HepG2 (cell line): ENCODE measurements around the gene ZNF20. TPM values are rescaled to one million over a fixed set of nuclear protein-coding genes. Genes with fewer than 3 reads are reported as not detected.

Experiments used
- ATAC-seq: fragments of 200-7000 bp; cut with Tn5 transposase; 3 replicates; pipeline ENCODE4 v1.9.1; 2020; ENCODE audit warnings: mild to moderate bottlenecking, moderate library complexity
- BruUV-seq: library from RNA; stranded (reverse); fragments of 400-500 nt; replicated peaks from 2 replicates; lab custom pipeline; 2021; lab: Mats Ljungman, UMichigan
- CTCF ChIA-PET: fragments of 300-600 bp; formaldehyde crosslinking; extraction: SDS; loops from one replicate; lab custom pipeline; 2021; ENCODE audit warnings: low total read pairs, inconsistent platforms, low intra/inter-chr PET ratio; lab: Yijun Ruan, JAX
- POLR2A ChIA-PET: fragments of 350-600 bp; sonication (Branson Sonifier 250); formaldehyde crosslinking; loops from one replicate; lab custom pipeline; 2020; ENCODE audit warnings: antibody characterized with exemption, inconsistent platforms; lab: Yijun Ruan, JAX
- DNase-seq: peaks from one replicate; pipeline ENCODE4 v3.0.0-alpha.2; 2015; ENCODE audit warnings: low spot score
- FAIRE-seq: peaks from 3 replicates; lab custom pipeline; 2011; peaks lifted over from hg19 to GRCh38; lab: Jason Lieb, UNC
- H2AFZ ChIP-seq: one replicate; pipeline ENCODE4 v1.6.1; 2011; ENCODE audit warnings: low read length, inconsistent platforms
- H3K27ac ChIP-seq: fragments of 300-600 bp; 3 replicates; pipeline ENCODE4 v1.8.0; 2011; ENCODE audit warnings: mixed run types, mild to moderate bottlenecking, mixed read lengths, low read length, inconsistent platforms; ENCODE audit not compliant: insufficient read depth; ENCODE audit errors: extremely low read length
- H3K27me3 ChIP-seq, 2 experiments: fragments of 200-600 bp in 1 of 2; 2 replicates in 1 of 2; 3 replicates in 1 of 2; pipeline versions ENCODE4 v1.6.0 to v1.8.0; 2011; ENCODE audit warnings: low read length in 2 of 2, mild to moderate bottlenecking in 2 of 2, moderate library complexity in 2 of 2, inconsistent platforms in 1 of 2; ENCODE audit not compliant: insufficient read depth in 2 of 2, control insufficient read depth in 1 of 2
- H3K36me3 ChIP-seq, 2 experiments: fragments of 200-600 bp in 1 of 2; replicated peaks in 1 of 2; 2 replicates in 1 of 2; 3 replicates in 1 of 2; pipeline versions ENCODE4 v1.5.1 to v1.8.0; 2011; ENCODE audit warnings: low read length in 2 of 2, inconsistent platforms in 1 of 2; ENCODE audit not compliant: insufficient read depth in 2 of 2, control insufficient read depth in 1 of 2
- H3K4me1 ChIP-seq: 2 replicates; pipeline ENCODE4 v1.5.1; 2012; ENCODE audit warnings: low read length, inconsistent platforms; ENCODE audit not compliant: insufficient read depth
- H3K4me2 ChIP-seq: 2 replicates; pipeline ENCODE4 v1.6.0; 2011; ENCODE audit warnings: low read depth, low read length, inconsistent platforms
- H3K4me3 ChIP-seq, 3 experiments: fragments of 200-600 bp in 1 of 3; sonication (generic), shearing (Covaris generic) in 1 of 3; replicated peaks in 1 of 3; 2 replicates each; pipeline ENCODE4 v1.5.1; 2011 to 2016; ENCODE audit warnings: low read length in 3 of 3, inconsistent platforms in 2 of 3, low read depth in 2 of 3, mild to moderate bottlenecking in 2 of 3, control low read depth in 1 of 3, mixed read lengths in 1 of 3; ENCODE audit not compliant: insufficient read depth in 1 of 3
- H3K79me2 ChIP-seq: one replicate; pipeline ENCODE4 v1.6.1; 2011; ENCODE audit warnings: low read length, inconsistent platforms; ENCODE audit not compliant: insufficient read depth
- H3K9ac ChIP-seq: 2 replicates; pipeline ENCODE4 v1.6.0; 2011; ENCODE audit warnings: mild to moderate bottlenecking, low read depth, low read length, inconsistent platforms; ENCODE audit not compliant: insufficient read depth
- H3K9me3 ChIP-seq: 2 replicates; pipeline ENCODE4 v1.5.1; 2012; ENCODE audit warnings: mild to moderate bottlenecking, low read length
- H4K20me1 ChIP-seq: 2 replicates; pipeline ENCODE4 v1.6.0; 2011; ENCODE audit warnings: inconsistent platforms, mild to moderate bottlenecking, low read length, moderate library complexity; ENCODE audit not compliant: insufficient read depth
- ATF7 ChIP-seq, 2 experiments: fragments of 450-650 bp in 1 of 2; sonication (generic) in 1 of 2; formaldehyde crosslinking in 1 of 2; IDR thresholded peaks; 2 replicates each; pipeline versions ENCODE4 v1.4.0 to v1.6.1; 2016 to 2020; ENCODE audit warnings: antibody characterized with exemption in 1 of 2, mild to moderate bottlenecking in 1 of 2, missing genetic modification reagents in 1 of 2
- CHD4 ChIP-seq: fragments of 200-600 bp; sonication (generic); IDR thresholded peaks from 2 replicates; pipeline ENCODE4 v1.7.0; 2017; ENCODE audit warnings: mild to moderate bottlenecking, low read length, borderline replicate concordance
- CREB1 ChIP-seq, 2 experiments: fragments of 450-650 bp in 1 of 2; IDR thresholded peaks; 2 replicates each; pipeline ENCODE4 v1.6.1; 2016 to 2017; ENCODE audit warnings: control low read depth in 1 of 2, mild to moderate bottlenecking in 1 of 2, missing compliant biosample characterization in 1 of 2, missing genetic modification characterization in 1 of 2
- MAFF ChIP-seq: IDR thresholded peaks from 2 replicates; pipeline ENCODE4 v1.6.1; 2011; ENCODE audit warnings: low read depth, low read length, improper control_type of control experiment
- MAFK ChIP-seq, 2 experiments: IDR thresholded peaks in 1 of 2; conservative IDR thresholded peaks in 1 of 2; 2 replicates each; pipeline ENCODE4 v1.6.1; 2011; ENCODE audit warnings: improper control_type of control experiment in 2 of 2, low read length in 2 of 2
- NR2C2 ChIP-seq: sonication (generic); formaldehyde crosslinking; IDR thresholded peaks from 2 replicates; pipeline ENCODE4 v1.4.0; 2020; ENCODE audit warnings: missing genetic modification reagents, mild to moderate bottlenecking, moderate library complexity, borderline replicate concordance
- THAP7 ChIP-seq: sonication (generic); formaldehyde crosslinking; IDR thresholded peaks from 2 replicates; pipeline ENCODE4 v1.8.1; 2023; ENCODE audit warnings: mild to moderate bottlenecking, missing genetic modification reagents
- YEATS4 ChIP-seq: sonication (generic); formaldehyde crosslinking; IDR thresholded peaks from 2 replicates; pipeline ENCODE4 v1.4.0; 2020; ENCODE audit warnings: missing genetic modification reagents, borderline replicate concordance
- ZFP91 ChIP-seq: sonication (generic); formaldehyde crosslinking; IDR thresholded peaks from 2 replicates; pipeline ENCODE4 v1.9.0; 2022; ENCODE audit warnings: missing genetic modification reagents, mild to moderate bottlenecking, borderline replicate concordance
- ZNF280D ChIP-seq: sonication (generic); formaldehyde crosslinking; IDR thresholded peaks from 2 replicates; pipeline ENCODE4 v1.5.1; 2020; ENCODE audit warnings: mild to moderate bottlenecking, missing genetic modification reagents
- ZNF337 ChIP-seq: sonication (generic); formaldehyde crosslinking; IDR thresholded peaks from 2 replicates; pipeline ENCODE4 v1.5.1; 2020; ENCODE audit warnings: missing genetic modification reagents, low read depth, mild to moderate bottlenecking, borderline replicate concordance
- ZNF704 ChIP-seq: sonication (generic); formaldehyde crosslinking; IDR thresholded peaks from 2 replicates; pipeline ENCODE4 v1.8.1; 2023; ENCODE audit warnings: mild to moderate bottlenecking, inconsistent platforms, moderate library complexity, missing genetic modification reagents, borderline replicate concordance
- ZNF766 ChIP-seq: sonication (generic); formaldehyde crosslinking; IDR thresholded peaks from 2 replicates; pipeline ENCODE4 v1.5.0; 2020; ENCODE audit warnings: missing genetic modification reagents, borderline replicate concordance
- ZNF784 ChIP-seq: sonication (generic); formaldehyde crosslinking; IDR thresholded peaks from 2 replicates; pipeline ENCODE4 v1.5.1; 2020; ENCODE audit warnings: missing genetic modification reagents, mild to moderate bottlenecking, borderline replicate concordance
- WGBS: methylation state at CpG from one replicate; pipeline ENCODE4 v1.1.6; 2017; ENCODE audit warnings: low lambda C conversion rate; 5-methylcytosine and 5-hydroxymethylcytosine counted together
- in situ Hi-C: cut with HindIII; loops from 2 replicates; pipeline ENCODE4 v1.10.0; 2017; ENCODE audit warnings: low pct_unique_long_range_greater_than_20kb; ENCODE audit not compliant: extremely low pct_ligation_motif_present
- intact Hi-C: fragments of 100-400 bp; cut with micrococcal nuclease; formaldehyde crosslinking; loops from one replicate; pipeline ENCODE4 v1.10.0; 2022; ENCODE audit not compliant: unreplicated experiment
- polyA plus RNA-seq, 8 experiments: library from polyadenylated mRNA; depleted of rRNA in 3 of 8; stranded (reverse) in 7 of 8; unstranded in 1 of 8; fragments of >200 nt; fragmentation: Illumina TruSeq in 4 of 8; extraction: Trizol in 4 of 8; gene quantifications; 2 replicates each; pipeline versions ENCODE4 v1.2.1 to v1.2.3, GENCODE V29; 2011 to 2016; ENCODE audit warnings: low read depth in 4 of 8, missing spikeins in 1 of 8, mixed read lengths in 1 of 8; ENCODE audit not compliant: insufficient read depth in 1 of 8
- total RNA-seq, 5 experiments: library from RNA; depleted of rRNA; stranded (reverse); fragments of >200 nt; fragmentation: Illumina TruSeq; extraction: Trizol; gene quantifications; 2 replicates each; pipeline ENCODE4 v1.2.3, GENCODE V29; 2016; ENCODE audit warnings: low read depth in 1 of 5

Gene ZNF20
- total and polyA plus RNA-seq, 2 of the 13 experiments (the other 11 are each of a cell fraction or from before 2014, with no cell fraction given): 1.6 to 8.0 TPM

GRCh38 chr19:12085074-12085818, 54.9 kb downstream of the ZNF20 start:
- H3K4me2 ChIP-seq: no peak overlapping the region
- H3K4me1 ChIP-seq: no peaks in the 10 kb centered on the region
- no peak overlapping the region for H3K4me3 ChIP-seq
- BruUV-seq: no TSS peak
- in situ Hi-C loops: no loop called here
- H3K79me2 ChIP-seq: no peaks in the 10 kb centered on the region
- no peaks in the 10 kb centered on the region for H3K27me3 ChIP-seq
- no peak for FAIRE-seq
- WGBS: 47% methylated on average over 5 of the region's 5 CpGs
- 0 out of 2 replicates have a peak, but pooled peaks cover 5% of the 10 kb centered on the region for H3K9me3 ChIP-seq
- H2AFZ ChIP-seq: no peak overlapping the region
- CTCF ChIA-PET: no interaction called here
- no peaks in the 10 kb centered on the region for H3K36me3 ChIP-seq
- no peak for ATAC-seq
- no peak overlapping the region for H3K27ac ChIP-seq
- H4K20me1 ChIP-seq: no peaks in the 10 kb centered on the region
- DNase-seq: no peak
- peak; percentile 52 to 78 for TF ChIP-seq MAFK (conservative IDR thresholded peaks at IDR 0.05 in 1 of 2, IDR thresholded peaks at IDR 0.05 in 1 of 2; ENCODE audit: low read length in 2 of 2)
- no peak for TF ChIP-seq ZNF337 (CRISPR knock-in tag)
- TF ChIP-seq CREB1 (IDR thresholded peaks at IDR 0.05): peak; percentile 69
- no peak for TF ChIP-seq CREB1 (CRISPR knock-in tag; IDR thresholded peaks at IDR 0.05)
- TF ChIP-seq YEATS4 (CRISPR knock-in tag): no peak
- TF ChIP-seq ZNF784 (CRISPR knock-in tag): no peak
- TF ChIP-seq CHD4: no peak
- TF ChIP-seq THAP7 (CRISPR knock-in tag): no peak
- no peak for TF ChIP-seq ZNF280D
- no peak for TF ChIP-seq NR2C2 (CRISPR knock-in tag)
- no peak for TF ChIP-seq ZNF704 (CRISPR knock-in tag)
- peak; percentile 55; the same call in 1 of the 2 replicates for TF ChIP-seq MAFF
- TF ChIP-seq ZFP91 (CRISPR knock-in tag): no peak
- TF ChIP-seq ZNF766 (CRISPR knock-in tag): no peak
- peak; percentile 33; the same call in 1 of the 2 replicates for TF ChIP-seq ATF7 (IDR thresholded peaks at IDR 0.05)
- TF ChIP-seq ATF7 (CRISPR knock-in tag; IDR thresholded peaks at IDR 0.05): no peak
- TF ChIP-seq, all 625 proteins: peak for 4
- intact Hi-C loops: no loop called here
- POLR2A ChIA-PET: no interaction called here
- no peak overlapping the region for H3K9ac ChIP-seq
